Stimulated activated CD8-positive, alpha-beta memory T cell treated with anti-CD3 and anti-CD28 coated beads, Interleukin-15, amount 100 ng/mL, for 48 hours (primary cell): Measurements from ENCODE around the gene BABAM1.
A peak's percentile ranks its signal among the peaks of the same experiment; 100 is the strongest.

Experiments
- DNase-seq, 2 donors: peaks; one replicate each; pipeline ENCODE4 v3.0.0-alpha.2; 2020; ENCODE audit warnings: low read depth in 2 of 2

BABAM1 gene

DNA sequence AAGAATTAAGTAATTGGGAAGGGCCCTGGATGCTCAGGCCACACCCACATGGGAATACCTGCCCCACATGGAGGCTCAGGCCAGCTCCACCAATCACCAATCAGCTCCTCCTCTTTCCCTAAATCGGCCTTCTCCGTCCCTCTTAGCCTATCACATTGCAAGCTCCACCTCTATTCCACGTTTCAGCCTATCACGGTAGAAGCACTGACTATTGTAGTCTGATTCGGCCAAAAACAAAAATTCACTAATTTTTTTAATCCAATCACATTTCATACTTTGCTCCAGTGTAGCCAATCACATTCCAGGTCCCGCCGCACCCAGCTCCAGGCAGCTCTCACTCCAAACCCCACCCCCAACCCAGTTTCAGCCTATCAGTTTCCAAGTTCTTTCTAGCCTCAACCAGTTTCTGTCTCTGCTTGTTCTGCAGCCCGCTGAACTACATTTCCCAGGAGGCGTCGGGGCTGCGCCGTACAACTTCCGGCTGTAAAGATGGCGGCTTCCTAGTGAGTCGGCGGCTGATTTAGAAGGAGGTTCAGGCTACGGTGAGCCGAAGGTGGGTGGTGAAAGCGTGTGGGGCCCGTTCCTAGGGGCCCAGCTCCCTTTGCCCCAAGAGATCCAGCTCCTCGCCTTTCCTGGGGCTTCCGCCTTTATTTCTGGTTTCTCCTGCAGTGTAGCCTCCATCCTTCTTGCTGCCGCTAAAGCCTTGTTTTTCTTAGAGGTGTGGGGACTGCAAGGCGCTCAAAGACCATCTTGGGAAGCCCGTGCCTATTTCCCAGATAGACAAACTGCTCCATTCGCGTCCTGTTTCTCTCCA lies at the start of gene BABAM1:
BABAM1 (plus strand) TSS at position 469 of the 814 bp plus-strand sequence. CDS start 1,364 bp downstream, outside the sequence.
- peak; percentile 91 to 93 for DNase-seq

DNA sequence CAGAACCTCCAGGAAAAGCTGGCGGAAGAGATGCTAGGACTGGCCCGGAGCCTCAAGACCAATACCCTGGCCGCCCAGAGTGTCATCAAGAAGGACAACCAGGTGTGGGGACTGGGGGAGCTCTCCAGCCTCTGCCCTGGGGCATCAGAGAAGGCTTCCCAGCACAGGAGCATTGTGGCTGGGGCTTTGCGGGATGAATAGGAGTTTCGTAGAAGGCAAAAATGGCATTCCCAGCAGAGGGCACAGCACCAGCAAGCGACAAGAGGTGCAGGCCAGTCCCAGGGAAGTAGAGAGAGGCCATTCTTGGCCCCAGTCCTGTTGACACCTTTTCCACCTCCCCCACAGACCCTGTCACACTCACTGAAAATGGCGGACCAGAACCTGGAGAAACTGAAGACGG lies 48.0 kb upstream of the BABAM1 start:
- DNase-seq = no peak

DNA sequence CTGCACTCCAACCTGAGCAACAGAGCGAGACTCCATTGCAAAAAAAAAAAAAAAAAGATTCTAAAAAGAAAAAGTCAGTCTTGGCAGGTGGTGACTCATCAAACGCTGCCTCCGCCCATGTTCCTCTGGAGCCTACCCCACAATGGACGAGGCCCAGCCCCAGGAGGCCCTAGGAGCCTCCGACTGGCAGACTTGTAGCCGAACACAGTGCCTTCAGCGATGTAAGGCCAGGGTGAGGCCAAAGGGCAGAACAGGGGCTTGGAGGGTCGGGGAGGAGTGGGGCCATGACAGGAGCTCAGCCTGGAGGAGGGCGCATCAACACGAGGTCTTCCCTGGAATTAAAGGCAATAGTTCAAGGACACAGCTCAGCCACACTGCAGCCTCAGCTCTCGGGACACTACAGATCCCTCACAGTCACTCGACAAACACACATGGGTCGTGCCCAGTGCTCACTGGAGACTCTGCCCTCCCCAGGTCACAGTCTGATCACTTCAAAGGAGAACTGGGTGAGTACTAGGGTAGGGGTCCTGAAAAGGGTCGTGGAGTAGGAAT lies 47.0 kb upstream of the BABAM1 start:
- no peak for DNase-seq

DNA sequence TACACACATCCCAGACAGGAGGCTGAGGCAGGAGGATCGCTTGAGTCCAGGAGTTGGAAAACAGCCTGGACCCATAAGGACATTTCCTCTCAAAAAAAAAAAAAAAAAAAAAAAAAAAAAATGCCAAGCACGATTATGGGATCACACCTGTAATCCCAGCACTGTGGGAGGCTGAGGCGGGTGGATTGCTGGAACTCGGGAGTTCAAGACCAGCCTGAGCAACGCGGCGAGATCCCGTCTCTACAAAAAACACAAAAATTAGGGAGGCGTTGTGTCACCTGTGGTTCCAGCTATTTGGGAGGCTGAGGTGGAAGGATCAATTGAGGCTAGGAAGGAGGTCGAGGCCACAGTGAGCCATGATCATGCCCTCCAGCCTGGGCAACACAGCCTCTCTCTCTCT lies 42.2 kb upstream of the BABAM1 start:
- DNase-seq = no peak

DNA sequence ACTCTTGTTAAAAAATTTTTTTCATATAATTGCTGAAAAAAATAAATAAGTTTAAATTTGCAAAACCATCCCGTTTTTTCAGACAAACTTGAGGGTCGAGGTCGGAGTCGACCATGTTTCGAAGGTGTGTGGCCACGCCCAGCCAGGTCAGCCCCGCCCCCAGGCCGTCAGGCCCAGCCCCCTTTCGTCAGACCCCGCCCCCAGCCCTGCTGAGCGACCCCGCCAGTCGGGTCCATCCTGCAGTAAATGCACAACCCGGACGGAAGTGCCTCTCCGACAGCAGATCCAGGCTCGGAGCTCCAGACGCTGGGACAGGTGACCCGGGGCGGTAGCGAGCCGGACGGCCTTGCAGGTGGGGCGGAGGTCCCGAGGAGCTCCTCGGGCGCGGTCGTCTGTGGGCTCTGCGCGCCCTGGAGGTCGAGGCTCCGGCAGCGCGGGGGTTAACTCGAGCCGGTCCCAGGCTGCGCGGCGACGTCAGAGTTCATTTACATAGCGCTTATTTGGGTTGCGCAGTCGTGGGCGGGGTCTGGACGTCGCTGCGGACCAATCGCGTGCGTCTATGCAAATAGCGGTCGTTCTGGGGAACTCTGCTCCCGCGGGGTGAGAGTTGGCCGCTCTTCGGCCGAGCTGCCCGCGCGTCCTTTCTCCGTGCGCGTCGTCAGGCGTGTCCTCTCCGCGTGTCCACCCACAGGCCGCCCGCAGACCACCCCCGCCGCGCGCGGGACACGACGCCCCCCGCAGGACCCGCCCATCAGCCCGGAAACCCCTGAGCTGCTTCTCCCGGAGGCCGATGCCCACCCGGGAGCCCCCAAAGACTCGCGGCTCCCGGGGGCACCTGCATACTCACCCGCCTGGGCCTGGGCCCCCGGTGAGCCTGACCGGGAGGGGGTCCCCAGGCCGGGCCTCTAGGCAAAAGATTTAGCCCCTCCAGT lies 41.0 kb upstream of the BABAM1 start, which contains the start of gene OCEL1:
OCEL1 (plus strand) TSS at position 225 of the 932 bp plus-strand sequence; CDS start at position 247, 22 bp downstream.
- peak; percentile 94 to 96 for DNase-seq

DNA sequence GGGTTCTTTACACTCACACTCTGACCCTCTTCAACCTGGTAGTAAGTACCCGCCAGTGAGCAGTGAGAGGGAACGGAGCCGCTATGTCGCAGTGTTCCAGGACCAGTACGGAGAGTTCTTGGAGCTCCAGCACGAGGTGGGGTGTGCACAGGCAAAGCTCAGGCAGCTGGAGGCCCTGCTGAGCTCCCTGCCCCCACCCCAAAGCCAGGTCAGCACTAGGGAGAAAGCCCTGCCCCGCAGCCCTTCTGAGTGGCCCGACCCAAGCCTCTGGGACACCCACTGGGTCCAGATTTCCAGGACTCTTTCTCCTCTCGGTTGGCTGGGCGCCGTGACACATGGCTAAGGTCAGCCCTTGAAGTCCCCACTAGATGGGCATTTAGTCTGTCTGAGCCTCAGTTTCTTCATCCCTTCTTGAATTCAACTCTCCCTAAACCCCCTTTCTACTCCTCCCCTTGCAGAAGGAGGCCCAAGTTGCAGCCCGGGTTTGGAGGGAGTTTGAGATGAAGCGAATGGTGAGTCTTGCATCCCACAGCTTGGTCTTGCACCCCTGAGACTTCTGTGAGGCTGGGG lies 39.4 kb upstream of the BABAM1 start:
- no peak for DNase-seq

DNA sequence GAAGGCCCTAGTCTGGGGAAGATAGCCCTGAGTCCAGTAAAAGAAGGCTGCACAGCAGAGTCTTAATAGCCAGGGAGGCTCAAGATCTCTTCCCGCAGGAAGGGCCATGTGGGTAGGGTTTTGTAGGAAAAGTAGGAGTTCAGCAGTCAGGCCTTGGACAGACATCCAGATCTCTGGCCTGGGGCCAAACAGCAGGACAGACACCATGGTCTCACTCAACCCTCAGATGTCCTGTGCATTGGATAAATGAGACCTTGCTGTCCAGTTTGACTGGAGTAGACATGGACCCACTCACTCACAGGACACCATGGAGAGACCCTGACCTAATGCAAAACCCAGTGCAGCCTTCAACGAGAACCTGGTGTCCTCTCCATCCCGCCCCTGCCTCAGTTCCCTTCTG lies 37.4 kb upstream of the BABAM1 start:
- DNase-seq = no peak

DNA sequence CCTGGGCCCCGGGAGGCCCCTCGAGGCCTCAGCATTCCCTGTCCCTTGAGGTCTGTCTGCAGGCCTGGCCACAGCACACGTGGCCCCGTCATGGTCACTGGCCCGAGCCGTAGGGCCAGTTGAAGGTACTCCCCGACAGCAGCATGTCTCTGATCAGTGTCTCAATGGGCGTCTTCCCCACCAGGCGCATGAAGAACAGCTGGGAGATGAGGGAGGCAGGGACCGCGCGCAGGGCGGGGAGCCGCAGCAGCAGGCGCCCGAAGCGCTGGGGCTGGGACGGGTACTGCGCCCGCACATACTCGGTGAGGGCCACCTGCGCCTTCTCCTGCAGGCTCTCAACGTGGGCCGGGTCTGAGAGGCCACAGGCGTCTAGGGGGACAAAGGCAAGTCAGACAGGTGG lies 35.0 kb upstream of the BABAM1 start:
- no peak for DNase-seq

DNA sequence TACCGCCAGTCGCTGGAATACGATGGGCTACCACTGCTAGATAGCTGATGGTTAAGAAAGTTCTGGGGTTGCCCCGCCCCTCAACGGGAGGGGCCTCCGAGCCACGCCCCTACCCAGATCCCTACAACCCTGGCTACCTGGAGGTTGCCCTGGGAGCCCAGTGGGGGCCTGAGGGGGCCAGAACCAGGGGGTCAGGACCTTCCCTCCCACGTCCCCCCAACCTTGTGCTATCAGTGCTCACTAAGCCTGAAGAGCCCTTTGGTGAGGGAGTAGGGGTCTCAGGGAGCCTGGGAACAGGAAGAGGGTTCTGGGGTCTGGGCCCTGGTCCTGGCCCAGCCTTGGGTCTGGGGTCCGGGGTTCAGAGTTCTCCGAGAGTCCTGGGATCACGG lies 32.3 kb upstream of the BABAM1 start:
- peak; percentile 40 to 54 for DNase-seq

DNA sequence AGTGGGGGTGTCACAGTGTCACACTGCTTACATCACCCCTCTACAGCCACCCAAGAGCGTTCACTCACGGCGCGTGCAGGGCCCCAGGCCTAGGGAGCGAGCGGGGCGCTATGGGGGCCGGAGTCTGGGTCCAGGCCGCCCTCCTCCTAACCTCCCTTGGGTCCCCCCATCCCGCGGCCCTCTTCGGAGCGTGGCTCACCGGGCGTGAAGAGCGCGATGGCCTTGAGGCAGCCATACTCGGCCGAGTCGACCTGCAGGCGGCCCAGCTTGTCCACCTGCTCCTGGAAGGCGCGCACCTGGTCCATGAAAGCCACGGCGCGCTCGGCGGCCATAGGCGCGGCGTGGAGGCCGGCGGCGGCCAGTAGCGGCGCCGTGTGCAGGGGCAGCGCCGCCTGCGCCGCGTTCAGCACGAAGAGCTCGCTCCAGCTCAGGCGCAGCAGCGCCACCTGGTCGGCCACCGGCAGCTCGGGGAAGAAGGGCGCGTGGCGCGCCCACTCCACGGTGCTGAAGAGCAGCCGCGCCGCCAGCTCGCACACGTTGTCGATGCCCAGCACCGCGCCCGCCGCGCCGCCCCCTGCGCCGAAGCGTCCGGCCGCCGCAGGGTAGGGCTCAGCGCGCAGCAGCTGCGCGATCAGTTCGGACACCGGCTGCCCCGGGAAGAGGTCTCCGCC lies 31.8 kb upstream of the BABAM1 start:
- DNase-seq = peak; percentile 58 to 63

DNA sequence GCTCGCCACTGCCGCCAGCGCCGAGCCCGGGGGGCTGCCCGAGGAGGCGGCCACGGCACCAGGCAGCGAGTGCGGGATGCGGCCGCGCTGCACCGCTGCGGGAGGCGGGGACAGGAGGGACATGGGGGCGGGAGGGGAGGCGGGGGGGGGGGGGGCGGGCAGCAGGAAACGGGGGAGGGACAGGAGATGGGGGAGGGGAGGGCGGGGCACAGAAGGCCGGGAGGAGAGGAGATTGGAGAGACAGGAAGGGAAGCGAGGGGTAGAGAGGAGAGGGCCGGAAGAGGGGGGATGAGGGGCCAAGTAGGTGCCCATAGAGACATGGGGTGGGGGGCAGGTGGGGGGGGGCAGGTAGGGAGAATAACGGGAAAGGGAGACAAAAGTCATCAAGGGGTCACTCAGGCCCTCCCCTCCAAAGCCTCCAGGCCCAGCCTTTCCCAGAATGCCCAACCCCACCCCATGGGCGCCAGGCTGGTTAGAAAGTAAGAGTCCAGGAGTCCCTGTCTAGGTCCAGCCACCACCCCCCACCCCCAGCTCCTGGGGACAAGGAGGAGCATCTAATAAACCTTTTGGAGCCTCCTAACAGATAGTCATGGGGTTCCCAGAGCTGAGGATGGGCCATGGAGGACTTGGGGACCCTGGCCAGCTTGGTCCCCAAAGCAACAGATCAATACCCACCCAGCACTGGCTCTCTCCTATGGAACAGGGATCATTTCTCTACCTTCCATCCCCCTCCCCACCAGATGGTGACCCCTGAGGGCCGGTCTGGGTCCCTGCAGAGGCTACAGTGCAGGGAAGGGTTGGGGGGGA lies 31.1 kb upstream of the BABAM1 start:
- no peak for DNase-seq

DNA sequence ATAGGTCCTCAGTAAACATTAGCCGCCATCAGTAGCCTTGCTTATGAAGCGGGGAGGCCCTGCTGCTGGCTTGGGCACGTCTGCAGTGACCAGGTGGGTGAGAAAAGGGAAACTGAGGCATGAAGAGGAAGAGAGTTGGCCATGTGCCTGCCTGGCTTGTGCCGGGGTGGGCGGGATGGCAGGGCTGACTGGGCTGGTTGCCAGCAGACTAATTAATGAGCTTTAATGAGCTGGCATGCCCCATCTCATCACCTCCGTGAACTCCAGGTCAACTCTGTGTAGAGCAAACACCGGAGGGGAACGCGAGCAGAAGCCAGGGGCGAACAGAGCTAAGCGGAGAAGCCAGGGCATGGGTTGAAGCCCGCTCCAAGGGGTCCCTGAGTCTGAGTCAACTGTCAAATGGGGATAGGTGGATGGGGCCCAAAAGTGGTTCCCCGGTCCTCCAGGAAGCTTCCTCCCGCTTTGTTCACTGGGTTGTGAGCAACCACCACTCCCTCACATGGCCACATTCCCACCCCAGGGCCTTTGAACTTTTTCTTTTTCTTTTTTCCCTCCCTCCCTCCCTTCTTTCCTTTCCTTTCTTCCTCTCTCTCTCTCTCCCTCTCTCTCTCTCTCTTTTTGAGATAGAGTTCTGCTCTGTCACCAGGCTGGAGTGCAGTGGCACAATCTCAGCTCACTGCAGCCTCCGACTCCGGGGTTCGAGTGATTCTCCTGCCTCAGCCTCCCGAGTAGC lies 30.3 kb upstream of the BABAM1 start:
- no peak for DNase-seq

DNA sequence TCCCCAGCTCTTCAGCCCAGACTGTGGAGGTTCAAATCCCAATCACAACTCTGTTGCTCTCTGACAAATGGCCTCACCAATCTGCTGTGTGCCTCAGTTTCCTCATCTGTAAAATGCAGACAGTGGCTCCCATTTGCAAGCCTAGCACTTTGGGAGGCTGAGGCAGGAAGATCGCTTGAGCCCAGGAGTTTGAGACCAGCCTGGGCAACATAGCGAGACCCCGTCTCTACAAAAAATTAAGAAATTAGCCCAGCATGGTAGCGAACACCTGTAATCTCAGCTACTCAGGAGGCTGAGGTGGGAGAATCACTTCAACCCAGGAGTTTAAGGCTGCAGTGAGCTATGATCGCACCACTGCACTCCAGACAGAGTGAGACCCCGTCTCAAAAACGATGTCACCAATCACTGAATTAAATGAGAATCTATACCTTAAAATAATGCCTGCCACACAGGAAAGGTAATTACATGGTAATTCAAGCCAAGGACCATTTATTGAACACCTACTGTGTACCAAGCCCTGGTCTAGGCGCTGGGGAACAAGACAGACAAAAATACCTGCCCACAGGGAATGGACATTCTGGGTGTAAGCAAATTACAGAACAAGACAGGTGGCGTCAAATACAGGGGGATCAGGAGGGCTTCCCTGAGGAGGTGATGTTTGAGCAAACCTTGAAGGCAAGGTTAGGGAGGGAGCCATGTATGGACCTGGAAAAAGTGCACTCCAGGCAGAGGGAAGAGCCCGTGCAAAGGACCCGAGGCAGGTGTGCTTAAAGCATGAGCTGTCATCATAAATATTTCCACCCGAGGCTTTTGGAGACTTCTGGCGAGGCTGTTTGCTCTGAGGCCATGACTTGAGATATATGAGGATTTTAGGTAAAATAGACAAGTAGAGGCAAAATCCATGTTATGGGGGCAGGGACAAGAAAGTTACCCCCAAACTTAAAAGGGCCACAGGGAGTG lies 29.2 kb upstream of the BABAM1 start:
- DNase-seq = no peak

DNA sequence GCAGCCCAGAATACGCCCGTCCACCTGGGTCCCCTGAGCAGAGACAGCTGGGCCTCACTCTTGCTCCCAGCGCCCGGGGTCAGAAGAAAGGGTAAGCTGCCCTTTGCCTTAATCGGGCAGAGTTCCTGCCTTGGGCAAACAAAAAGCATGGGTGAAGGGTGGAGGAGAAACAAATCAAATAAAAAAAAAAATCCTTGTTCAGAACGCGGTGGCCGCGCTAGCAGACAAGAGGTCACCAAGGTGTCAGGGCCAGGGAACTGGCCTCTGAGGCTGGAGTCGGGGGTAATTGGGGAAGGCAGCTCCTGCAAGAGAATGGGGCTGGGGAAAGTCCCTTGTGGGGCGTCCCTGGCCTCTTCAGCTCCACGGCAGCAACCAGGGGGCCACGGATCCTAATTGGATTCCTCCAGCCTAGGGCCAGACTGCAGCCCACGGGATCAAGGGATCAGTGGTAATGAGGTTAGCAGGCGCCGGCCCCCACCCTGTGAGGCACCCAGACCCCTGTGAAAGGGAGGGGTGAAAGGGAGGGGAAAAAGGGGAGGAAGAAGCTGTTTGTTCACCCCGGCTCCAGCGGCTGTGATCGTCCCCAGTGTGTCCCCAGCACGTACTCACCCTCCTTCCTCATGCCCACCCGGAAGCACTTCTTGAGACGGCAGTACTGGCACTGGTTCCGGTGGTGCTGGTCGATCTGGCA lies 27.0 kb upstream of the BABAM1 start:
- no peak for DNase-seq

DNA sequence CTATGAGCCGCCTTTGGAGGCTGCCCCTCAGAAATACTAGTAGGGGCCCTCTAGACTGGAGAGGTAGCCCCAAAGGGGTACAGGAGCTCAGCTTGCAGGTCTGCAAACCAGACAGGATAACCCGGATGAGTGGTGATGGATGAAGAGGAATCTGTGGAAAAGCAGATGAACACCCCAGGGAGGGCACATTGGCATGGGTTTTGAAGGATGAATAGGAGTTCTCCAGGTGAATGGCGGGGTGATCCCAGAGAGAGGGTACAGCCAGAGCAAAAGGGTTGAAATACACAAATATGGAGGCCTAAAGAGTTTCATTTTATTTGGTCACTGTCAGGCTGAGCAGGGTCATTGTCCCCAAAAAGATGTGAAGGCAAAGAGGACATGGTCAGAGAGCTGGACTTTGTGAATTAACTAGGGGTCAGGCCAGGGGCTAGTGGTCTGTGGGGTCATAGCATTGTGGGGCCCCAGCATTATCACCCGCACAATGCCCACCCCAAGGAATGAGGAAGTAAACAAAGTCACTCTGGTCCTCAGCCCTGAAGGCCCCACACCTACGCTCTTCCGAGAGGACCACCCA lies 26.3 kb upstream of the BABAM1 start:
- no peak for DNase-seq

DNA sequence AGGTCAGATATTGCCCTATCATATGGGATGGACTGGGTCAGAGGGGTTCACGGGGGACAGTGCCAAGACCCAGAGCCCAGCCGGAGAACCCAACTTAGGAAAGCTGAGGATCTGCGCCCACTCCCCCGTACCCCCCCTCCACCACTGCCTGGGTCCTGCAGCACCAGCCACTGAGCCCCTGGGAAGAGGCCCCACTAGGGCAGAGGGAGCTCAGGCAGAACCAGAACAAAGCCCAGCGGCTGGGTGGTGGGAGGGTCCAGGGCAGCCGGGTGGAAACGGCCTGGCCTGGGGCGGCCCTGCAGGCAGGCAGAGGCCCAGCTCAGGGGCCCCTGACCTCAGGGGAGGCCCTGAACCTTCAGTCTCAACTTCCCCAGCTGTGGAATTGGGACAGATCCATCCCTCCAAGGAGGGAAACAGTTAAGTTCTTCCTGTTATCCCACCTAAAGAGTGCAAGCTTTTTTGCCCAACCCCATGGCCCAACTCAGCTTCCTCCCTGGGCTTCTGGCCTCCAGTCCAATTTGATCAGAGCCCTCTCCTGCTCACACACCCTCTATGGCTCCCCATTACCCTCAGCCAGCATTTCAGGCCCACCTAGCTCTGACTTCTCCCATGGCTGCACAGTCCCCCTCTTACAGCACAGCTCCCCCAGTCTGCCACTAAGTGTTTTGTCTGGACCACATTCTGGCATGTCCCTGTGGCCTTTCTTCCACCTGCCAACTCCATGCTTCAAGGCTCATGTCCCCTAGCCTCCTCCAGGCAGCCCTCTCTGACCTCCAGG lies 24.6 kb upstream of the BABAM1 start:
- DNase-seq = no peak
